ENCODE results near the gene DTNA. TPM values are rescaled to one million over a fixed set of nuclear protein-coding genes. Genes with fewer than 3 reads are reported as not detected.

The DTNA gene
- total and polyA plus RNA-seq, 8 donors = 11.1 to 113 (median 19.8) TPM

GRCh38 chr18:34890486-34891085 is 180.5 kb downstream of the DTNA start:
- peaks cover 0 to 6% (median 0%) of the 10 kb centered on the region in 4 donors for H3K9me3 ChIP-seq
- H3K4me1 ChIP-seq = no peaks in the 10 kb centered on the region
- TF ChIP-seq CTCF (IDR thresholded peaks at IDR 0.05) = no peak
- TF ChIP-seq EP300 (IDR thresholded peaks at IDR 0.05) = no peak
- no peak for TF ChIP-seq POLR2A (IDR thresholded peaks at IDR 0.05)
- no peak for TF ChIP-seq POLR2AphosphoS5 (IDR thresholded peaks at IDR 0.05)
- intact Hi-C loops (cut with DNase I; ENCODE audit: low total_unique reads) = no loop called here
- WGBS, 5 donors = 83 to 92% (median 91%) methylated on average over 6 of the region's 6 CpGs
- DNase-seq = no peak
- no peaks in the 10 kb centered on the region for H3K27me3 ChIP-seq
- no peak overlapping the region for H3K4me3 ChIP-seq
- no peak overlapping the region for H3K27ac ChIP-seq
- H3K36me3 ChIP-seq = no peaks in the 10 kb centered on the region

- Histone ChIP-seq H3K9me3 (peaks cover 0 to 6% (median 0%) of the 10 kb centered on the region in 4 donors), H3K36me3 (no peaks in the 10 kb centered on the region), H3K4me3 (no peak overlapping the region), H3K4me1 (no peaks in the 10 kb centered on the region), H3K27ac (no peak overlapping the region), H3K27me3 (no peaks in the 10 kb centered on the region)
- WGBS, 5 donors = 57 to 70% (median 62%) methylated on average over 3 of the region's 3 CpGs
- DNase-seq = no peak
- intact Hi-C loops (cut with DNase I; ENCODE audit: low total_unique reads) = no loop called here
- TF ChIP-seq POLR2A (IDR thresholded peaks at IDR 0.05) (no peak), CTCF (IDR thresholded peaks at IDR 0.05) (no peak), EP300 (IDR thresholded peaks at IDR 0.05) (no peak), POLR2AphosphoS5 (IDR thresholded peaks at IDR 0.05) (no peak)
These were observed 182.3 kb downstream of the DTNA start for GRCh38 chr18:34892379-34892778.

DNA sequence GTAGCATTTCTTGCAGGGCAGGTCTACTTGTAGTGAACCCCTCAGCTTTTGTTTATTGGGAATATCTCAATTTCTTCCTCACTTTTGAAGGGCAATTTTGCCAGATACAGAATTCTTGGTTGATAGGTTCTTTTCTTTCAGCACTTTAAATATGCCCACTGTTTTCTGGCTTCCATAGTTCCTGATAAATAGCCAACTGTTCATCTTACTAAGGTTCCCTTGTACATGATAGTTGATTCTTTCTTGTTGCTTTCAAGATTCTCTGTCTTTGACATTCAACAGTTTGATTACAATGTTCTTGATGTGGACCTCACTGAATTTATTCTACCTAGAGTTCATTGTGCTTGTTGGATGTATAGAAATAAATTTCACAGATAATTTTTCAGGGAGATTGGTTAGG is 183.1 kb downstream of the DTNA start:
- no peaks in the 10 kb centered on the region for H3K27me3 ChIP-seq
- TF ChIP-seq CTCF (IDR thresholded peaks at IDR 0.05) = no peak
- H3K36me3 ChIP-seq = no peaks in the 10 kb centered on the region
- intact Hi-C loops (cut with DNase I; ENCODE audit: low total_unique reads) = no loop called here
- H3K9me3 ChIP-seq = peaks cover 0 to 6% (median 0%) of the 10 kb centered on the region in 4 donors
- no peak for DNase-seq
- no peak overlapping the region for H3K4me3 ChIP-seq
- no peaks in the 10 kb centered on the region for H3K4me1 ChIP-seq
- H3K27ac ChIP-seq = no peak overlapping the region

DNA sequence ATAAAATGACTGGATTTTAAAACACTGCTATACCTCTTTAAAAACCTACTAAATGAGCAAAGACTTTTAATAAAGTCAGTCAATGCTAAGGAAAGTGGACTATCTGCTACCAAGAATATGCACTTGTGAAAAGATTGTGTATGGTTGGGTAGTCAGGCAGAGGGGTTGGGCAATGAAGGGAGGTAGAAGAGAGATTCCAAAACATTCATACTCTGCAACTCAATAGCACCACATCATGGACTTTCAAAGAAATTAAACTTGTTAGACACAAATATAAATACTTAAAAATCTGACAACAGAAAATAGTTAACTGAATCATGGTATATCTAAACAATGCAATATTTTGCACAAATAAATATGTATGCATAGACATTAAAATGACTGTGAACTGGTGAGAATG is 191.2 kb downstream of the DTNA start:
- TF ChIP-seq CTCF (IDR thresholded peaks at IDR 0.05) (no peak), POLR2AphosphoS5 (IDR thresholded peaks at IDR 0.05) (no peak), EP300 (IDR thresholded peaks at IDR 0.05) (no peak), POLR2A (IDR thresholded peaks at IDR 0.05) (no peak)
- DNase-seq = no peak
- Histone ChIP-seq H3K4me1 (no peaks in the 10 kb centered on the region), H3K27ac (no peak overlapping the region), H3K9me3 (no peaks in the 10 kb centered on the region), H3K4me3 (no peak overlapping the region), H3K27me3 (no peaks in the 10 kb centered on the region), H3K36me3 (no peaks in the 10 kb centered on the region)
- intact Hi-C loops (cut with DNase I; ENCODE audit: low total_unique reads) = no loop called here
